HepG2 (cell line): ENCODE data around the gene TMEM31.
"Not testable (repeated sequence)": the region's sequence is repeated elsewhere in the genome, so short reads cannot be mapped to it uniquely, and the experiment has no call there.

Experiments
- CBFB ChIP-seq: sonication (generic); formaldehyde crosslinking; IDR thresholded peaks from 2 replicates; pipeline ENCODE4 v1.4.0; 2020; ENCODE audit warnings: missing genetic modification reagents
- IRF1 ChIP-seq: sonication (generic); formaldehyde crosslinking; IDR thresholded peaks from 2 replicates; pipeline ENCODE4 v1.4.0; 2020; ENCODE audit warnings: low read depth, mild to moderate bottlenecking, missing genetic modification reagents
- MYC ChIP-seq: sonication (generic); formaldehyde crosslinking; IDR thresholded peaks from 2 replicates; pipeline ENCODE4 v1.9.0; 2021; ENCODE audit warnings: missing genetic modification reagents, borderline replicate concordance
- POGZ ChIP-seq: sonication (generic); formaldehyde crosslinking; IDR thresholded peaks from 2 replicates; pipeline ENCODE4 v1.4.0; 2020; ENCODE audit warnings: mild to moderate bottlenecking, missing genetic modification reagents
- POLR2A ChIP-seq, 2 experiments: IDR thresholded peaks; 2 replicates each; pipeline ENCODE4 v1.6.1; 2011; ENCODE audit warnings: low read depth in 2 of 2, low read length in 2 of 2, mild to moderate bottlenecking in 1 of 2, moderate library complexity in 1 of 2; ENCODE audit not compliant: insufficient read depth in 1 of 2
- PTBP1 ChIP-seq: fragments of 200-400 bp; formaldehyde crosslinking; IDR thresholded peaks from 2 replicates; pipeline ENCODE4 v1.6.1; 2018; ENCODE audit warnings: low read length, low read depth; ENCODE audit not compliant: poor library complexity, severe bottlenecking
- YY1 ChIP-seq: IDR thresholded peaks from 2 replicates; pipeline ENCODE4 v1.6.1; 2011; ENCODE audit warnings: low read length, low read depth, moderate library complexity, mild to moderate bottlenecking; ENCODE audit not compliant: insufficient read depth, insufficient replicate concordance
- ZNF12 ChIP-seq: sonication (generic); formaldehyde crosslinking; IDR thresholded peaks from 2 replicates; pipeline ENCODE4 v1.5.0; 2020; ENCODE audit warnings: missing genetic modification reagents
- ZNF572 ChIP-seq: sonication (generic); formaldehyde crosslinking; IDR thresholded peaks from 2 replicates; pipeline ENCODE4 v1.5.1; 2020; ENCODE audit warnings: mild to moderate bottlenecking, missing genetic modification reagents
- ZNF629 ChIP-seq: sonication (generic); formaldehyde crosslinking; conservative IDR thresholded peaks from 2 replicates; pipeline ENCODE4 v1.5.0; 2020; ENCODE audit warnings: missing genetic modification reagents
- TF ChIP-seq, protein P1 (sequence below): sonication (generic); formaldehyde crosslinking; IDR thresholded peaks from 2 replicates; pipeline ENCODE4 v1.8.1; 2022; ENCODE audit warnings: low read depth, mild to moderate bottlenecking, missing genetic modification reagents
- TF ChIP-seq, protein P2 (sequence below): fragments of 450-650 bp; IDR thresholded peaks from 2 replicates; pipeline ENCODE4 v1.6.1; 2016
- TF ChIP-seq, protein P3 (sequence below): sonication (generic); formaldehyde crosslinking; IDR thresholded peaks from 2 replicates; pipeline ENCODE4 v1.5.0; 2020; ENCODE audit warnings: mild to moderate bottlenecking, missing genetic modification reagents, moderate library complexity
- TF ChIP-seq, protein P4 (sequence below): sonication (generic); formaldehyde crosslinking; IDR thresholded peaks from 2 replicates; pipeline ENCODE4 v1.8.0; 2022; ENCODE audit warnings: mild to moderate bottlenecking, missing genetic modification reagents, borderline replicate concordance

DNA sequence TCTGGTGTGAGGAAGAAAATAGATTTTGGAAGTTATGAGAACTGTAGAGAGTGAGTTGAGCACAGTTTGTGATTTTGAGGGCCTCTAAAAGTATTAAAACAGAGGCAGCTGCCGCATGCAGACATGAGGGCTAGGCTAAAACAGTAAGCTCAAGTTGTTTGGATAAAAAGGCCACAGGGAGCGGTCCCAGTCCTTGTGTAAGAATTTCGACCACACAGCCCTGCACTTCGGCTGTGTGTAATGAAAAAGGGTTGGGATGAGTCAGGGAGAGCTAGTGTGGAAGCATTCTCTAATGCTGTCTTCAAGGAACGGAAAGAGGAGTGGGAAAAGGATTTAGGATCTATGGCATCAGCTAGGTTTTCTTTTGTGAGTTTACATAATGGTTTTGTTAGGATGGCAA lies 52.8 kb downstream of the TMEM31 start:
- not testable (repeated sequence) for TF ChIP-seq CBFB (CRISPR knock-in tag); POGZ (CRISPR knock-in tag); YY1; ZNF629 (CRISPR knock-in tag); MYC (CRISPR knock-in tag); IRF1 (CRISPR knock-in tag); ZNF12 (CRISPR knock-in tag); PTBP1; POLR2A (IDR thresholded peaks at IDR 0.05; ENCODE audit: insufficient read depth in 1 of 2, low read depth in 2 of 2, low read length in 2 of 2); ZNF572 (CRISPR knock-in tag)
- TF ChIP-seq, protein P1, sequence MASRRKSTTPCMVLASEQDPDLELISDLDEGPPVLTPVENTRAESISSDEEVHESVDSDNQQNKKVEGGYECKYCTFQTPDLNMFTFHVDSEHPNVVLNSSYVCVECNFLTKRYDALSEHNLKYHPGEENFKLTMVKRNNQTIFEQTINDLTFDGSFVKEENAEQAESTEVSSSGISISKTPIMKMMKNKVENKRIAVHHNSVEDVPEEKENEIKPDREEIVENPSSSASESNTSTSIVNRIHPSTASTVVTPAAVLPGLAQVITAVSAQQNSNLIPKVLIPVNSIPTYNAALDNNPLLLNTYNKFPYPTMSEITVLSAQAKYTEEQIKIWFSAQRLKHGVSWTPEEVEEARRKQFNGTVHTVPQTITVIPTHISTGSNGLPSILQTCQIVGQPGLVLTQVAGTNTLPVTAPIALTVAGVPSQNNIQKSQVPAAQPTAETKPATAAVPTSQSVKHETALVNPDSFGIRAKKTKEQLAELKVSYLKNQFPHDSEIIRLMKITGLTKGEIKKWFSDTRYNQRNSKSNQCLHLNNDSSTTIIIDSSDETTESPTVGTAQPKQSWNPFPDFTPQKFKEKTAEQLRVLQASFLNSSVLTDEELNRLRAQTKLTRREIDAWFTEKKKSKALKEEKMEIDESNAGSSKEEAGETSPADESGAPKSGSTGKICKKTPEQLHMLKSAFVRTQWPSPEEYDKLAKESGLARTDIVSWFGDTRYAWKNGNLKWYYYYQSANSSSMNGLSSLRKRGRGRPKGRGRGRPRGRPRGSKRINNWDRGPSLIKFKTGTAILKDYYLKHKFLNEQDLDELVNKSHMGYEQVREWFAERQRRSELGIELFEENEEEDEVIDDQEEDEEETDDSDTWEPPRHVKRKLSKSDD (CRISPR knock-in tag), result not testable (repeated sequence)
- TF ChIP-seq, protein P2, sequence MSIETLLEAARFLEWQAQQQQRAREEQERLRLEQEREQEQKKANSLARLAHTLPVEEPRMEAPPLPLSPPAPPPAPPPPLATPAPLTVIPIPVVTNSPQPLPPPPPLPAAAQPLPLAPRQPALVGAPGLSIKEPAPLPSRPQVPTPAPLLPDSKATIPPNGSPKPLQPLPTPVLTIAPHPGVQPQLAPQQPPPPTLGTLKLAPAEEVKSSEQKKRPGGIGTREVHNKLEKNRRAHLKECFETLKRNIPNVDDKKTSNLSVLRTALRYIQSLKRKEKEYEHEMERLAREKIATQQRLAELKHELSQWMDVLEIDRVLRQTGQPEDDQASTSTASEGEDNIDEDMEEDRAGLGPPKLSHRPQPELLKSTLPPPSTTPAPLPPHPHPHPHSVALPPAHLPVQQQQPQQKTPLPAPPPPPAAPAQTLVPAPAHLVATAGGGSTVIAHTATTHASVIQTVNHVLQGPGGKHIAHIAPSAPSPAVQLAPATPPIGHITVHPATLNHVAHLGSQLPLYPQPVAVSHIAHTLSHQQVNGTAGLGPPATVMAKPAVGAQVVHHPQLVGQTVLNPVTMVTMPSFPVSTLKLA, result not testable (repeated sequence)
- TF ChIP-seq, protein P3, sequence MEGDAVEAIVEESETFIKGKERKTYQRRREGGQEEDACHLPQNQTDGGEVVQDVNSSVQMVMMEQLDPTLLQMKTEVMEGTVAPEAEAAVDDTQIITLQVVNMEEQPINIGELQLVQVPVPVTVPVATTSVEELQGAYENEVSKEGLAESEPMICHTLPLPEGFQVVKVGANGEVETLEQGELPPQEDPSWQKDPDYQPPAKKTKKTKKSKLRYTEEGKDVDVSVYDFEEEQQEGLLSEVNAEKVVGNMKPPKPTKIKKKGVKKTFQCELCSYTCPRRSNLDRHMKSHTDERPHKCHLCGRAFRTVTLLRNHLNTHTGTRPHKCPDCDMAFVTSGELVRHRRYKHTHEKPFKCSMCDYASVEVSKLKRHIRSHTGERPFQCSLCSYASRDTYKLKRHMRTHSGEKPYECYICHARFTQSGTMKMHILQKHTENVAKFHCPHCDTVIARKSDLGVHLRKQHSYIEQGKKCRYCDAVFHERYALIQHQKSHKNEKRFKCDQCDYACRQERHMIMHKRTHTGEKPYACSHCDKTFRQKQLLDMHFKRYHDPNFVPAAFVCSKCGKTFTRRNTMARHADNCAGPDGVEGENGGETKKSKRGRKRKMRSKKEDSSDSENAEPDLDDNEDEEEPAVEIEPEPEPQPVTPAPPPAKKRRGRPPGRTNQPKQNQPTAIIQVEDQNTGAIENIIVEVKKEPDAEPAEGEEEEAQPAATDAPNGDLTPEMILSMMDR (CRISPR knock-in tag), result not testable (repeated sequence)
- TF ChIP-seq, protein P4, sequence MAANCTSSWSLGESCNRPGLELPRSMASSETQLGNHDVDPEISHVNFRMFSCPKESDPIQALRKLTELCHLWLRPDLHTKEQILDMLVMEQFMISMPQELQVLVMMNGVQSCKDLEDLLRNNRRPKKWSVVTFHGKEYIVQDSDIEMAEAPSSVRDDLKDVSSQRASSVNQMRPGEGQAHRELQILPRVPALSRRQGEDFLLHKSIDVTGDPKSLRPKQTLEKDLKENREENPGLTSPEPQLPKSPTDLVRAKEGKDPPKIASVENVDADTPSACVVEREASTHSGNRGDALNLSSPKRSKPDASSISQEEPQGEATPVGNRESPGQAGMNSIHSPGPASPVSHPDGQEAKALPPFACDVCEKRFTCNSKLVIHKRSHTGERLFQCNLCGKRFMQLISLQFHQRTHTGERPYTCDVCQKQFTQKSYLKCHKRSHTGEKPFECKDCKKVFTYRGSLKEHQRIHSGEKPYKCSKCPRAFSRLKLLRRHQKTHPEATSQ, result not testable (repeated sequence)
